ENCODE results near the gene CSTF2T. TPM values are rescaled to one million over a fixed set of nuclear protein-coding genes. Genes with fewer than 3 reads are reported as not detected.

Gene CSTF2T
- total and polyA plus RNA-seq, 2 donors (not counting 3 experiments of a cell fraction or from before 2014, with no cell fraction given), result 4.8 to 19.8 TPM

- POLR2A ChIA-PET, result no interaction called here
- TF ChIP-seq JUN (IDR thresholded peaks at IDR 0.05; ENCODE audit: borderline replicate concordance, insufficient read depth, insufficient read length, low read depth) (no peak), POLR2AphosphoS5 (IDR thresholded peaks at IDR 0.05; ENCODE audit: insufficient read depth, low read depth, low read length) (no peak), MYC (IDR thresholded peaks at IDR 0.05; ENCODE audit: low read depth, low read length) (no peak), FOS (IDR thresholded peaks at IDR 0.05; ENCODE audit: borderline replicate concordance, insufficient read depth, low read length) (no peak)
- TF ChIP-seq, protein P1, sequence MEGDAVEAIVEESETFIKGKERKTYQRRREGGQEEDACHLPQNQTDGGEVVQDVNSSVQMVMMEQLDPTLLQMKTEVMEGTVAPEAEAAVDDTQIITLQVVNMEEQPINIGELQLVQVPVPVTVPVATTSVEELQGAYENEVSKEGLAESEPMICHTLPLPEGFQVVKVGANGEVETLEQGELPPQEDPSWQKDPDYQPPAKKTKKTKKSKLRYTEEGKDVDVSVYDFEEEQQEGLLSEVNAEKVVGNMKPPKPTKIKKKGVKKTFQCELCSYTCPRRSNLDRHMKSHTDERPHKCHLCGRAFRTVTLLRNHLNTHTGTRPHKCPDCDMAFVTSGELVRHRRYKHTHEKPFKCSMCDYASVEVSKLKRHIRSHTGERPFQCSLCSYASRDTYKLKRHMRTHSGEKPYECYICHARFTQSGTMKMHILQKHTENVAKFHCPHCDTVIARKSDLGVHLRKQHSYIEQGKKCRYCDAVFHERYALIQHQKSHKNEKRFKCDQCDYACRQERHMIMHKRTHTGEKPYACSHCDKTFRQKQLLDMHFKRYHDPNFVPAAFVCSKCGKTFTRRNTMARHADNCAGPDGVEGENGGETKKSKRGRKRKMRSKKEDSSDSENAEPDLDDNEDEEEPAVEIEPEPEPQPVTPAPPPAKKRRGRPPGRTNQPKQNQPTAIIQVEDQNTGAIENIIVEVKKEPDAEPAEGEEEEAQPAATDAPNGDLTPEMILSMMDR (IDR thresholded peaks at IDR 0.05; ENCODE audit: extremely low read depth in 1 of 2, insufficient read depth in 1 of 2, low read depth in 1 of 2, low read length in 2 of 2), result no peak
- CTCF ChIA-PET, result no interaction called here
- H3K27me3 ChIP-seq (ENCODE audit: control insufficient read depth in 2 of 2, insufficient read depth in 2 of 2, low read length in 2 of 2), result no peaks in the 10 kb centered on the region
- DNase-seq (ENCODE audit: low read depth, low spot score), result no peak
- FAIRE-seq, result no peak
- dilution Hi-C loops (cut with MboI; ENCODE audit: extremely low pct_ligation_motif_present, low sequenced_read_pairs) (no loop called here), intact Hi-C loops (cut with micrococcal nuclease) (no loop called here)
- no peaks in the 10 kb centered on the region for H3K4me1 ChIP-seq (ENCODE audit: control insufficient read depth, extremely low read depth, insufficient read depth, low read length)
- H2AFZ ChIP-seq (ENCODE audit: low read depth, low read length), result no peak overlapping the region
- no peaks in the 10 kb centered on the region for H3K36me3 ChIP-seq (ENCODE audit: control insufficient read depth in 2 of 2, extremely low read depth in 1 of 2, insufficient read depth in 2 of 2, low read length in 2 of 2)
- no peak overlapping the region for H3K27ac ChIP-seq (ENCODE audit: insufficient read depth, low read depth, low read length)
- H3K9me3 ChIP-seq (replicated peaks; ENCODE audit: control insufficient read depth, insufficient read depth, low read length), result no peaks in the 10 kb centered on the region
- H3K9ac ChIP-seq (replicated peaks; ENCODE audit: extremely low read depth, insufficient read depth, low read length), result no peak overlapping the region
- no peaks in the 10 kb centered on the region for H4K20me1 ChIP-seq (replicated peaks; ENCODE audit: control insufficient read depth, extremely low read depth, insufficient read depth, low read length)
- H3K9me1 ChIP-seq (replicated peaks; ENCODE audit: control insufficient read depth, extremely low read depth, insufficient read depth, low read length), result no peaks in the 10 kb centered on the region
- H3K4me3 ChIP-seq (replicated peaks in 1 of 3; ENCODE audit: insufficient read depth in 1 of 3, low read depth in 1 of 3, low read length in 3 of 3), result no peak overlapping the region
- H3K79me2 ChIP-seq (ENCODE audit: control insufficient read depth, insufficient read depth, low read length), result no peaks in the 10 kb centered on the region
- no peak overlapping the region for H3K4me2 ChIP-seq (ENCODE audit: insufficient read depth, low read length)
- BruUV-seq (replicated peaks), result no TSS peak
Observed at GRCh38 chr10:51748959-51749358, 49.6 kb upstream of the CSTF2T start.

DNA sequence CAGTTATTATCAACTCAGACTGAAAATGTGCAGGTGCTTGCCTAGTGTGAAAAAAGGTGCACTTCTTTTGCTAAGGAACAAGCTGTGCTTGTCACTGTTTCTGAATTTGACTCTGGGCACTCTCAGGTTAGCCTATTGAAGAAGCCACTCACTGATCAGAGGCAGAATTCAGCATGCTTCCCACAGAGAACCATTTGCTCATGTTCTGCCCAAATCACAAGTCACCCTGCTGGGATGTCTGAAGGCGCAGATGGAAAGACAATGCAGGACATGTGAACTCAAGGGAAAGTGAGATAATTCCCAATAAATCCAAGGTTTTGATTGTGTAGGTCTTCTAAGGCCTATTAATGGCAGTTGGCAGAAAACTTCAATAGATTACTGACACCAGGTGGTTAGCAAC, 47.8 kb upstream of the CSTF2T start:
- no peak overlapping the region for H3K27ac ChIP-seq (ENCODE audit: insufficient read depth, low read depth, low read length)
- dilution Hi-C loops (cut with MboI; ENCODE audit: extremely low pct_ligation_motif_present, low sequenced_read_pairs), result no loop called here
- CTCF ChIA-PET, result no interaction called here
- TF ChIP-seq POLR2A (IDR thresholded peaks at IDR 0.05; ENCODE audit: low read depth, low read length) (no peak), POLR2AphosphoS5 (IDR thresholded peaks at IDR 0.05; ENCODE audit: insufficient read depth, low read depth, low read length) (no peak), JUN (IDR thresholded peaks at IDR 0.05; ENCODE audit: borderline replicate concordance, insufficient read depth, insufficient read length, low read depth) (no peak), GATA2 (IDR thresholded peaks at IDR 0.05; ENCODE audit: insufficient read depth, insufficient read length, low read depth, low read length) (no peak), EZH2 (IDR thresholded peaks at IDR 0.05; ENCODE audit: borderline replicate concordance, low read depth, low read length, severe bottlenecking) (no peak), MYC (IDR thresholded peaks at IDR 0.05; ENCODE audit: low read depth, low read length) (no peak)
- TF ChIP-seq, protein P1 (IDR thresholded peaks at IDR 0.05; ENCODE audit: extremely low read depth in 1 of 2, insufficient read depth in 1 of 2, low read depth in 1 of 2, low read length in 2 of 2), result no peak
- TF ChIP-seq, protein P2, sequence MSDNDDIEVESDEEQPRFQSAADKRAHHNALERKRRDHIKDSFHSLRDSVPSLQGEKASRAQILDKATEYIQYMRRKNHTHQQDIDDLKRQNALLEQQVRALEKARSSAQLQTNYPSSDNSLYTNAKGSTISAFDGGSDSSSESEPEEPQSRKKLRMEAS (IDR thresholded peaks at IDR 0.05; ENCODE audit: insufficient read depth, insufficient read length), result no peak
- no peaks in the 10 kb centered on the region for H3K9me1 ChIP-seq (replicated peaks; ENCODE audit: control insufficient read depth, extremely low read depth, insufficient read depth, low read length)
- no peaks in the 10 kb centered on the region for H3K79me2 ChIP-seq (ENCODE audit: control insufficient read depth, insufficient read depth, low read length)
- H3K4me2 ChIP-seq (ENCODE audit: insufficient read depth, low read length), result no peak overlapping the region
- no peak overlapping the region for H3K9ac ChIP-seq (replicated peaks; ENCODE audit: extremely low read depth, insufficient read depth, low read length)
- no peaks in the 10 kb centered on the region for H3K27me3 ChIP-seq (ENCODE audit: control insufficient read depth in 2 of 2, insufficient read depth in 2 of 2, low read length in 2 of 2)
- DNase-seq (ENCODE audit: low read depth, low spot score), result no peak
- H3K9me3 ChIP-seq (replicated peaks; ENCODE audit: control insufficient read depth, insufficient read depth, low read length), result no peaks in the 10 kb centered on the region
- no TSS peak for BruUV-seq (replicated peaks)
- H2AFZ ChIP-seq (ENCODE audit: low read depth, low read length), result no peak overlapping the region
- no peaks in the 10 kb centered on the region for H4K20me1 ChIP-seq (replicated peaks; ENCODE audit: control insufficient read depth, extremely low read depth, insufficient read depth, low read length)
- POLR2A ChIA-PET, result no interaction called here
- no peak overlapping the region for H3K4me3 ChIP-seq (replicated peaks in 1 of 3; ENCODE audit: insufficient read depth in 1 of 3, low read depth in 1 of 3, low read length in 3 of 3)
- FAIRE-seq, result no peak
- no peaks in the 10 kb centered on the region for H3K36me3 ChIP-seq (ENCODE audit: control insufficient read depth in 2 of 2, extremely low read depth in 1 of 2, insufficient read depth in 2 of 2, low read length in 2 of 2)
- H3K4me1 ChIP-seq (ENCODE audit: control insufficient read depth, extremely low read depth, insufficient read depth, low read length), result no peaks in the 10 kb centered on the region
- intact Hi-C loops (cut with micrococcal nuclease), result no loop called here

Measured in endothelial cell of umbilical vein (primary cell).